ENCODE results near the gene DNLZ.

DNA sequence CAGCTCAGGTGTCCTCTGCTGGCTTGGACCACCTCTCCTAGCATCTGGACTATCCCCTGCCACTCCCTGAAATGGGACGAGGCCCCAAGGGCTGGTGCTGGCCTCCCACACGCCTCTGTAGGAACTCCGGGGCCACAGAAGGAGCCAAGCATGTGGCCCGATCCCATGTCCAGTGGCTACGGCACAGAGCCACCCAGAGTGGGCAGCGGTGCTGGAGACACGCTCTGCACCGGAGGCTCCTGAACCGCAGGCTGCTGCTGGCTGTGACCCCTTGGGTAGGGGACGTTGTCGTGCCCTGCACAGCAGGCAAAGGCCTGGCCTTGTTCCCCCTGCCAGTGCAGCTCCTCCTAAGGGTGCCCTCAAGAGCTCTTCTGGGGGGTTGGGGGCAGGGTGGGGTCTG, 16.3 kb upstream of the DNLZ start:
- no peak for TF ChIP-seq ZBTB7A (tag by site-specific recombination; IDR thresholded peaks at IDR 0.05; ENCODE audit: low read depth)
- TF ChIP-seq, protein P1, sequence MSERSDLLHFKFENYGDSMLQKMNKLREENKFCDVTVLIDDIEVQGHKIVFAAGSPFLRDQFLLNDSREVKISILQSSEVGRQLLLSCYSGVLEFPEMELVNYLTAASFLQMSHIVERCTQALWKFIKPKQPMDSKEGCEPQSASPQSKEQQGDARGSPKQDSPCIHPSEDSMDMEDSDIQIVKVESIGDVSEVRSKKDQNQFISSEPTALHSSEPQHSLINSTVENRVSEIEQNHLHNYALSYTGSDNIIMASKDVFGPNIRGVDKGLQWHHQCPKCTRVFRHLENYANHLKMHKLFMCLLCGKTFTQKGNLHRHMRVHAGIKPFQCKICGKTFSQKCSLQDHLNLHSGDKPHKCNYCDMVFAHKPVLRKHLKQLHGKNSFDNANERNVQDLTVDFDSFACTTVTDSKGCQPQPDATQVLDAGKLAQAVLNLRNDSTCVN (tag by site-specific recombination; optimal IDR thresholded peaks at IDR 0.05) = no peak
- TF ChIP-seq, protein P2, sequence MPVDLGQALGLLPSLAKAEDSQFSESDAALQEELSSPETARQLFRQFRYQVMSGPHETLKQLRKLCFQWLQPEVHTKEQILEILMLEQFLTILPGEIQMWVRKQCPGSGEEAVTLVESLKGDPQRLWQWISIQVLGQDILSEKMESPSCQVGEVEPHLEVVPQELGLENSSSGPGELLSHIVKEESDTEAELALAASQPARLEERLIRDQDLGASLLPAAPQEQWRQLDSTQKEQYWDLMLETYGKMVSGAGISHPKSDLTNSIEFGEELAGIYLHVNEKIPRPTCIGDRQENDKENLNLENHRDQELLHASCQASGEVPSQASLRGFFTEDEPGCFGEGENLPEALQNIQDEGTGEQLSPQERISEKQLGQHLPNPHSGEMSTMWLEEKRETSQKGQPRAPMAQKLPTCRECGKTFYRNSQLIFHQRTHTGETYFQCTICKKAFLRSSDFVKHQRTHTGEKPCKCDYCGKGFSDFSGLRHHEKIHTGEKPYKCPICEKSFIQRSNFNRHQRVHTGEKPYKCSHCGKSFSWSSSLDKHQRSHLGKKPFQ (tag by site-specific recombination; IDR thresholded peaks at IDR 0.05) = no peak
